SK-N-SH (cell line): ENCODE results near the gene CLCN6. TPM values are rescaled to one million over a fixed set of nuclear protein-coding genes. Genes with fewer than 3 reads are reported as not detected.

Experiments used
- CHD2 ChIP-seq: fragments of 150-350 bp; IDR thresholded peaks from 2 replicates; pipeline ENCODE4 v1.6.1; 2018; ENCODE audit warnings: low read length; ENCODE audit not compliant: partially characterized antibody
- ELF1 ChIP-seq: IDR thresholded peaks from 2 replicates; pipeline ENCODE4 v1.4.0; 2012
- EZH2phosphoT487 ChIP-seq: fragments of 200-600 bp; sonication (generic); IDR thresholded peaks from 2 replicates; pipeline ENCODE4 v1.6.1; 2017; ENCODE audit warnings: low read depth, mixed run types, mild to moderate bottlenecking, antibody characterized with exemption, moderate library complexity, borderline replicate concordance
- FOXM1 ChIP-seq: IDR thresholded peaks from 2 replicates; pipeline ENCODE4 v1.4.0; 2012; ENCODE audit warnings: low read depth, mild to moderate bottlenecking
- GATA2 ChIP-seq: sonication (generic); formaldehyde crosslinking; IDR thresholded peaks from 2 replicates; pipeline ENCODE4 v1.5.0; 2020; ENCODE audit warnings: mild to moderate bottlenecking, missing genetic modification reagents
- JUND ChIP-seq: IDR thresholded peaks from 2 replicates; pipeline ENCODE4 v1.4.0; 2012
- MEF2A ChIP-seq: IDR thresholded peaks from 2 replicates; pipeline ENCODE4 v1.4.0; 2012; ENCODE audit warnings: low read depth, borderline replicate concordance
- MXI1 ChIP-seq: IDR thresholded peaks from 2 replicates; pipeline ENCODE4 v1.6.1; 2012; ENCODE audit warnings: mild to moderate bottlenecking, low read depth, low read length, improper control_type of control experiment
- NFIC ChIP-seq: IDR thresholded peaks from 2 replicates; pipeline ENCODE4 v1.4.0; 2012; ENCODE audit warnings: borderline replicate concordance
- NRF1 ChIP-seq: IDR thresholded peaks from 2 replicates; pipeline ENCODE4 v1.6.1; 2012; ENCODE audit warnings: low read depth, mild to moderate bottlenecking, low read length
- POLR2AphosphoS5 ChIP-seq: IDR thresholded peaks from 2 replicates; pipeline ENCODE4 v1.6.1; 2012; ENCODE audit warnings: low read depth, low read length
- RAD21 ChIP-seq: IDR thresholded peaks from 2 replicates; pipeline ENCODE4 v1.6.1; 2012; ENCODE audit warnings: mild to moderate bottlenecking, low read length
- RCOR1 ChIP-seq: fragments of 150-350 bp; IDR thresholded peaks from 2 replicates; pipeline ENCODE4 v1.6.1; 2017; ENCODE audit warnings: antibody characterized with exemption, low read length
- TAF1 ChIP-seq: IDR thresholded peaks from 2 replicates; pipeline ENCODE4 v1.6.1; 2012; ENCODE audit warnings: low read depth, mild to moderate bottlenecking, low read length, moderate library complexity, borderline replicate concordance
- TCF12 ChIP-seq: IDR thresholded peaks from 2 replicates; pipeline ENCODE4 v1.4.0; 2012
- TEAD4 ChIP-seq: IDR thresholded peaks from 2 replicates; pipeline ENCODE4 v1.4.0; 2012; ENCODE audit warnings: mild to moderate bottlenecking, borderline replicate concordance; ENCODE audit not compliant: insufficient read depth
- USF2 ChIP-seq: fragments of 150-350 bp; IDR thresholded peaks from 2 replicates; pipeline ENCODE4 v1.6.1; 2017; ENCODE audit warnings: antibody characterized with exemption, low read length, low read depth, borderline replicate concordance
- YY1 ChIP-seq: IDR thresholded peaks from 2 replicates; pipeline ENCODE4 v1.4.0; 2012; ENCODE audit warnings: low read depth, mild to moderate bottlenecking
- polyA plus RNA-seq, 3 experiments: library from polyadenylated mRNA; depleted of rRNA; stranded (reverse); fragments of >200 nt; gene quantifications; 2 replicates each; pipeline ENCODE4 v1.2.3, GENCODE V29; 2012
- TF ChIP-seq, protein P1 (sequence below): IDR thresholded peaks from 2 replicates; pipeline ENCODE4 v1.6.1; 2012; ENCODE audit warnings: mild to moderate bottlenecking, low read depth, low read length, moderate library complexity
- TF ChIP-seq, protein P2 (sequence below): fragments of 200-600 bp; sonication (generic); IDR thresholded peaks from 2 replicates; pipeline ENCODE4 v1.6.1; 2017; ENCODE audit warnings: antibody characterized with exemption, mild to moderate bottlenecking, moderate library complexity
- TF ChIP-seq, protein P3 (sequence below): IDR thresholded peaks from 2 replicates; pipeline ENCODE4 v1.4.0; 2012; ENCODE audit warnings: low read depth, borderline replicate concordance

The CLCN6 gene
- polyA plus RNA-seq, 1 of the 3 experiments (the other 2 are of a cell fraction), result 7.4 TPM

- no peak for TF ChIP-seq TAF1
- TF ChIP-seq CHD2, result peak; percentile 69
- TF ChIP-seq, protein P1, sequence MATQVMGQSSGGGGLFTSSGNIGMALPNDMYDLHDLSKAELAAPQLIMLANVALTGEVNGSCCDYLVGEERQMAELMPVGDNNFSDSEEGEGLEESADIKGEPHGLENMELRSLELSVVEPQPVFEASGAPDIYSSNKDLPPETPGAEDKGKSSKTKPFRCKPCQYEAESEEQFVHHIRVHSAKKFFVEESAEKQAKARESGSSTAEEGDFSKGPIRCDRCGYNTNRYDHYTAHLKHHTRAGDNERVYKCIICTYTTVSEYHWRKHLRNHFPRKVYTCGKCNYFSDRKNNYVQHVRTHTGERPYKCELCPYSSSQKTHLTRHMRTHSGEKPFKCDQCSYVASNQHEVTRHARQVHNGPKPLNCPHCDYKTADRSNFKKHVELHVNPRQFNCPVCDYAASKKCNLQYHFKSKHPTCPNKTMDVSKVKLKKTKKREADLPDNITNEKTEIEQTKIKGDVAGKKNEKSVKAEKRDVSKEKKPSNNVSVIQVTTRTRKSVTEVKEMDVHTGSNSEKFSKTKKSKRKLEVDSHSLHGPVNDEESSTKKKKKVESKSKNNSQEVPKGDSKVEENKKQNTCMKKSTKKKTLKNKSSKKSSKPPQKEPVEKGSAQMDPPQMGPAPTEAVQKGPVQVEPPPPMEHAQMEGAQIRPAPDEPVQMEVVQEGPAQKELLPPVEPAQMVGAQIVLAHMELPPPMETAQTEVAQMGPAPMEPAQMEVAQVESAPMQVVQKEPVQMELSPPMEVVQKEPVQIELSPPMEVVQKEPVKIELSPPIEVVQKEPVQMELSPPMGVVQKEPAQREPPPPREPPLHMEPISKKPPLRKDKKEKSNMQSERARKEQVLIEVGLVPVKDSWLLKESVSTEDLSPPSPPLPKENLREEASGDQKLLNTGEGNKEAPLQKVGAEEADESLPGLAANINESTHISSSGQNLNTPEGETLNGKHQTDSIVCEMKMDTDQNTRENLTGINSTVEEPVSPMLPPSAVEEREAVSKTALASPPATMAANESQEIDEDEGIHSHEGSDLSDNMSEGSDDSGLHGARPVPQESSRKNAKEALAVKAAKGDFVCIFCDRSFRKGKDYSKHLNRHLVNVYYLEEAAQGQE, result no peak
- 0 out of 2 replicates have a peak, but pooled peaks have one; percentile 24 for TF ChIP-seq GATA2 (CRISPR knock-in tag)
- no peak for TF ChIP-seq MEF2A
- TF ChIP-seq EZH2phosphoT487, result no peak
- TF ChIP-seq FOXM1, result no peak
- peak; percentile 89; the same call in 1 of the 2 replicates for TF ChIP-seq MXI1
- no peak for TF ChIP-seq NFIC
- TF ChIP-seq TEAD4, result no peak
- no peak for TF ChIP-seq NRF1
- TF ChIP-seq YY1, result no peak
- peak; percentile 43; the same call in 1 of the 2 replicates for TF ChIP-seq USF2
- no peak for TF ChIP-seq ELF1
- TF ChIP-seq RCOR1, result peak; percentile 65
- TF ChIP-seq, protein P2, sequence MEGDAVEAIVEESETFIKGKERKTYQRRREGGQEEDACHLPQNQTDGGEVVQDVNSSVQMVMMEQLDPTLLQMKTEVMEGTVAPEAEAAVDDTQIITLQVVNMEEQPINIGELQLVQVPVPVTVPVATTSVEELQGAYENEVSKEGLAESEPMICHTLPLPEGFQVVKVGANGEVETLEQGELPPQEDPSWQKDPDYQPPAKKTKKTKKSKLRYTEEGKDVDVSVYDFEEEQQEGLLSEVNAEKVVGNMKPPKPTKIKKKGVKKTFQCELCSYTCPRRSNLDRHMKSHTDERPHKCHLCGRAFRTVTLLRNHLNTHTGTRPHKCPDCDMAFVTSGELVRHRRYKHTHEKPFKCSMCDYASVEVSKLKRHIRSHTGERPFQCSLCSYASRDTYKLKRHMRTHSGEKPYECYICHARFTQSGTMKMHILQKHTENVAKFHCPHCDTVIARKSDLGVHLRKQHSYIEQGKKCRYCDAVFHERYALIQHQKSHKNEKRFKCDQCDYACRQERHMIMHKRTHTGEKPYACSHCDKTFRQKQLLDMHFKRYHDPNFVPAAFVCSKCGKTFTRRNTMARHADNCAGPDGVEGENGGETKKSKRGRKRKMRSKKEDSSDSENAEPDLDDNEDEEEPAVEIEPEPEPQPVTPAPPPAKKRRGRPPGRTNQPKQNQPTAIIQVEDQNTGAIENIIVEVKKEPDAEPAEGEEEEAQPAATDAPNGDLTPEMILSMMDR, result no peak
- TF ChIP-seq RAD21, result 0 out of 2 replicates have a peak, but pooled peaks have one; percentile 23
- TF ChIP-seq TCF12, result peak; percentile 21; the same call in 1 of the 2 replicates
- no peak for TF ChIP-seq POLR2AphosphoS5
- TF ChIP-seq, protein P3, sequence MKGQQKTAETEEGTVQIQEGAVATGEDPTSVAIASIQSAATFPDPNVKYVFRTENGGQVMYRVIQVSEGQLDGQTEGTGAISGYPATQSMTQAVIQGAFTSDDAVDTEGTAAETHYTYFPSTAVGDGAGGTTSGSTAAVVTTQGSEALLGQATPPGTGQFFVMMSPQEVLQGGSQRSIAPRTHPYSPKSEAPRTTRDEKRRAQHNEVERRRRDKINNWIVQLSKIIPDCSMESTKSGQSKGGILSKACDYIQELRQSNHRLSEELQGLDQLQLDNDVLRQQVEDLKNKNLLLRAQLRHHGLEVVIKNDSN, result 0 out of 2 replicates have a peak, but pooled peaks have one; percentile 13
- TF ChIP-seq JUND, result no peak
These were observed 41.8 kb downstream of the CLCN6 start, which contains the start of gene NPPA (continued) for GRCh38 chr1:11847667-11848372.
